HepG2 (cell line): ENCODE results near the gene SALL4. TPM values are rescaled to one million over a fixed set of nuclear protein-coding genes. Genes with fewer than 3 reads are reported as not detected.

ENCODE experiments used
- CSRNP2 ChIP-seq: sonication (generic); formaldehyde crosslinking; conservative IDR thresholded peaks from 2 replicates; pipeline ENCODE4 v1.8.0; 2022; ENCODE audit warnings: low read depth, missing genetic modification reagents
- FOXP1 ChIP-seq, 2 experiments: fragments of 450-650 bp in 1 of 2; IDR thresholded peaks; 2 replicates each; pipeline ENCODE4 v1.6.1; 2017 to 2018; ENCODE audit warnings: antibody characterized with exemption in 1 of 2
- HMGXB3 ChIP-seq: sonication (generic); formaldehyde crosslinking; IDR thresholded peaks from 2 replicates; pipeline ENCODE4 v1.4.0; 2020; ENCODE audit warnings: missing genetic modification reagents, borderline replicate concordance
- HOXD1 ChIP-seq: sonication (generic); formaldehyde crosslinking; IDR thresholded peaks from 2 replicates; pipeline ENCODE4 v1.5.0; 2020; ENCODE audit warnings: missing genetic modification reagents
- MBD4 ChIP-seq: IDR thresholded peaks from 2 replicates; pipeline ENCODE4 v1.6.1; 2012; ENCODE audit warnings: low read length, inconsistent platforms, borderline replicate concordance
- MLLT10 ChIP-seq: sonication (generic); formaldehyde crosslinking; IDR thresholded peaks from 2 replicates; pipeline ENCODE4 v1.4.0; 2020; ENCODE audit warnings: missing genetic modification reagents
- MLXIP ChIP-seq: sonication (generic); formaldehyde crosslinking; IDR thresholded peaks from 2 replicates; pipeline ENCODE4 v1.9.0; 2021; ENCODE audit warnings: missing genetic modification reagents, borderline replicate concordance
- MTF2 ChIP-seq: sonication (generic); formaldehyde crosslinking; IDR thresholded peaks from 2 replicates; pipeline ENCODE4 v1.5.0; 2020; ENCODE audit warnings: missing genetic modification reagents, borderline replicate concordance
- REL ChIP-seq: sonication (generic); formaldehyde crosslinking; conservative IDR thresholded peaks from 2 replicates; pipeline ENCODE4 v1.8.0; 2022; ENCODE audit warnings: mild to moderate bottlenecking, missing genetic modification reagents, moderate library complexity
- TOPORS ChIP-seq: sonication (generic); formaldehyde crosslinking; IDR thresholded peaks from 2 replicates; pipeline ENCODE4 v1.8.0; 2023; ENCODE audit warnings: mild to moderate bottlenecking, missing genetic modification reagents
- YY1 ChIP-seq: IDR thresholded peaks from 2 replicates; pipeline ENCODE4 v1.6.1; 2011; ENCODE audit warnings: low read length, low read depth, moderate library complexity, mild to moderate bottlenecking; ENCODE audit not compliant: insufficient read depth, insufficient replicate concordance
- ZBTB21 ChIP-seq: sonication (generic); formaldehyde crosslinking; IDR thresholded peaks from 2 replicates; pipeline ENCODE4 v1.4.0; 2020; ENCODE audit warnings: missing genetic modification reagents
- ZBTB33 ChIP-seq: sonication (generic); formaldehyde crosslinking; IDR thresholded peaks from 2 replicates; pipeline ENCODE4 v1.4.0; 2020; ENCODE audit warnings: missing genetic modification reagents
- ZC3H4 ChIP-seq: sonication (generic); formaldehyde crosslinking; IDR thresholded peaks from 2 replicates; pipeline ENCODE4 v1.4.0; 2020; ENCODE audit warnings: missing genetic modification reagents, borderline replicate concordance
- ZNF326 ChIP-seq: sonication (generic); formaldehyde crosslinking; IDR thresholded peaks from 2 replicates; pipeline ENCODE4 v1.4.0; 2020; ENCODE audit warnings: missing genetic modification reagents, borderline replicate concordance
- ZNF331 ChIP-seq: sonication (generic); formaldehyde crosslinking; IDR thresholded peaks from 2 replicates; pipeline ENCODE4 v1.4.0; 2020; ENCODE audit warnings: missing genetic modification reagents
- ZNF564 ChIP-seq: sonication (generic); formaldehyde crosslinking; IDR thresholded peaks from 2 replicates; pipeline ENCODE4 v1.8.1; 2023; ENCODE audit warnings: mild to moderate bottlenecking, missing genetic modification reagents
- ZNF7 ChIP-seq: IDR thresholded peaks from 2 replicates; pipeline ENCODE4 v1.6.1; 2016; ENCODE audit warnings: missing biosample characterization, missing genetic modification reagents
- ZNF776 ChIP-seq: sonication (generic); formaldehyde crosslinking; IDR thresholded peaks from 2 replicates; pipeline ENCODE4 v1.4.0; 2020; ENCODE audit warnings: mild to moderate bottlenecking, missing genetic modification reagents
- polyA plus RNA-seq, 8 experiments: library from polyadenylated mRNA; depleted of rRNA in 3 of 8; stranded (reverse) in 7 of 8; unstranded in 1 of 8; fragments of >200 nt; fragmentation: Illumina TruSeq in 4 of 8; extraction: Trizol in 4 of 8; gene quantifications; 2 replicates each; pipeline versions ENCODE4 v1.2.1 to v1.2.3, GENCODE V29; 2011 to 2016; ENCODE audit warnings: low read depth in 4 of 8, missing spikeins in 1 of 8, mixed read lengths in 1 of 8; ENCODE audit not compliant: insufficient read depth in 1 of 8
- total RNA-seq, 5 experiments: library from RNA; depleted of rRNA; stranded (reverse); fragments of >200 nt; fragmentation: Illumina TruSeq; extraction: Trizol; gene quantifications; 2 replicates each; pipeline ENCODE4 v1.2.3, GENCODE V29; 2016; ENCODE audit warnings: low read depth in 1 of 5

Gene SALL4
- total and polyA plus RNA-seq, 2 of the 13 experiments (the other 11 are each of a cell fraction or from before 2014, with no cell fraction given): 0.33 to 1.8 TPM

GRCh38 chr20:51750037-51750769 is 52.1 kb downstream of the SALL4 start (continued):
- TF ChIP-seq HMGXB3 (CRISPR knock-in tag) (peak; percentile 86), ZNF7 (CRISPR knock-in tag) (peak; percentile 78), MLLT10 (CRISPR knock-in tag) (no peak), MLXIP (CRISPR knock-in tag) (no peak), ZNF776 (CRISPR knock-in tag) (no peak), MBD4 (no peak), MTF2 (CRISPR knock-in tag) (no peak), TOPORS (CRISPR knock-in tag) (no peak), ZNF326 (CRISPR knock-in tag) (no peak), YY1 (peak; percentile 38), ZNF331 (CRISPR knock-in tag) (peak; percentile 31; the same call in 1 of the 2 replicates), ZC3H4 (CRISPR knock-in tag) (0 out of 2 replicates have a peak, but pooled peaks have one; percentile 28), FOXP1 (IDR thresholded peaks at IDR 0.05) (no peak), FOXP1 (CRISPR knock-in tag; IDR thresholded peaks at IDR 0.05) (peak; percentile 80), ZBTB33 (CRISPR knock-in tag) (peak; percentile 88), REL (CRISPR knock-in tag) (no peak), CSRNP2 (CRISPR knock-in tag) (no peak), ZNF564 (CRISPR knock-in tag) (no peak), HOXD1 (CRISPR knock-in tag) (no peak), ZBTB21 (CRISPR knock-in tag) (peak; percentile 87)
